ENCODE results near the gene AMZ1. TPM values are rescaled to one million over a fixed set of nuclear protein-coding genes. Genes with fewer than 3 reads are reported as not detected.
"Not testable (repeated sequence)": the region's sequence is repeated elsewhere in the genome, so short reads cannot be mapped to it uniquely, and the experiment has no call there.

AMZ1 gene
- polyA plus RNA-seq, 5 donors: 0.28 to 0.64 (median 0.38) TPM

DNA sequence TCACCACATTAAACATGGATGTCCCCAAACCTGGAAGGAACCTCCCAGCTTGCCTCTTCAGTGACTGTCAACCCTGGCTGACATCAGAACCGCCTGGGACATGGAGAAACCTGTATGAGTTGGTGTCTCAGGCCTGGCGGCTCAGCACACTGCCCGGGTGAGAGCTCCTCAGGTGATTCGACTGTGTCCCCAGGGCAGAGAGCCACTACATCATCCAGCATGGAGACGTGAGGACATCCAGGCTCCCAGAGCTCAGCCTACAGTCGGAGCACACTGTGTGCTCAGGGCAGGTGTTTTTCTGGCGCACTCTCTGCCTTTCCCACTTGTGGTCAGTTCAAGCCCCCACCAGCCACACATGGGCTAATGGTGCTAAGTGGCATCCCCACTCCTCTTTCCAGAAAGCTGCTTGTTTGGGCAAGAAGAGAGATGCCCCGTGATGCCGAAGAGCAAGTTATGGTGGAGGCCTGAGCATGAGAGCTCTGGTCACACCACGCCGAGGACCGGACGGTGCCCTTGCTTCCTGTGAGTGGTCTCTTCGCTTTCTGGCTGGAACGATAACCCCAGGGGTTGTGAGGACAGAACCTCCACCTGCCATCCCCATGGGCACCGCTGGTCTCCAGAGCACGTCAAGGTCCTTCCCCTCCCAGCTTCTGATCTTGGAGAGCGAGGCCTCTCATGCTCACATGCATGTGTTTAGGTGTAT, 38.5 kb downstream of the AMZ1 start:
- DNase-seq: no peak

DNA sequence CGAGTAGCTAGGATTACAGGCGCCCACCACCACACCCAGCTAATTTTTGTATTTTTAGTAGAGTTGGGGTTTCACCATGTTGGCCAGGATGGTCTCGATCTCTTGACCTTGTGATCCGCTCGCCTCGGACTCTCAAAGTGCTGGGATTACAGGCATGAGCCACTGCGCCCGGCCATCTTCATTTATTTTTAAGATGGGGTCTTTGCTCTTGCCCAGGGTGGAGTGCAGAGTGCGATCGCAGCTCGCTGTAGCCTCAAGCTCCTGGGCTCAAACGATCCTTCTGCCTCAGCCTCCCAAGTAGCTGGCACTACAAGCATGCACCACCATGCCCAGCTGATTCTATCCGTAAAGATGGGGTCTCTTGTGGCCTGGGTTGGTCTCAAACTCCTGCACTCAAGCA, 39.2 kb downstream of the AMZ1 start:
- DNase-seq: not testable (repeated sequence)

DNA sequence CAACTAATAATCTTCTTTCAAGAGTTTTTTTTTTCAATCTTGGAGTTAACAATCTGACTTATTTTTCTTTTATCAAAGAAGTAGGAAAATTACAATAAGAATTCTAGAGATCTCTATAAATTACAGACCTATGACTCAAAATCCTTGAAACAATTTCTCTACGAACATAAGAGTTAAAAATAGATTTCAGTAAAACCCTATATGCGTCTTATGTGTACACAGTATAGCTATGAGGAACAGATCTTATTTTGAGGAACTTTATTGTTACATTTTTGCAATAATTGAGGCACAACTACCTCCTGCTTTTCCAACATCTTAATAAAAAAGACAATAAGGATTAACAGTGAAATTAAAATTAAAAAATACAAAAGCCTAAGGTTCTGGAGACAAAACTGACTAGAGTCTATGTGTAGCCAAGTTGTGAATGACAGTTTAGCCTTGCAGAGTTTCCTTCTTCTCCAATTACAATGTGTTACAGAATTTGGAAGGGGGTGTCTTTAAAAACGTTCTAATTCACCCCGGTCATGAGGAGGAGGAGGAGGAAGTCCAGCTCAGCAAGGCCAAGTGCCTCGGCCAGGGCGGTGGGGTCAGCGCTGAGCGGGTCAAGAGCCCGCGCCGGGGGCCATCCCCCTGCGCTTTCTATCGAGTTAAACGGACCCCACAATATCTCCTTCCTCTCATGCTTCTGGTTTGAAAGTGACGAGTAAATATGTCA, 40.5 kb downstream of the AMZ1 start:
- DNase-seq: no peak

DNA sequence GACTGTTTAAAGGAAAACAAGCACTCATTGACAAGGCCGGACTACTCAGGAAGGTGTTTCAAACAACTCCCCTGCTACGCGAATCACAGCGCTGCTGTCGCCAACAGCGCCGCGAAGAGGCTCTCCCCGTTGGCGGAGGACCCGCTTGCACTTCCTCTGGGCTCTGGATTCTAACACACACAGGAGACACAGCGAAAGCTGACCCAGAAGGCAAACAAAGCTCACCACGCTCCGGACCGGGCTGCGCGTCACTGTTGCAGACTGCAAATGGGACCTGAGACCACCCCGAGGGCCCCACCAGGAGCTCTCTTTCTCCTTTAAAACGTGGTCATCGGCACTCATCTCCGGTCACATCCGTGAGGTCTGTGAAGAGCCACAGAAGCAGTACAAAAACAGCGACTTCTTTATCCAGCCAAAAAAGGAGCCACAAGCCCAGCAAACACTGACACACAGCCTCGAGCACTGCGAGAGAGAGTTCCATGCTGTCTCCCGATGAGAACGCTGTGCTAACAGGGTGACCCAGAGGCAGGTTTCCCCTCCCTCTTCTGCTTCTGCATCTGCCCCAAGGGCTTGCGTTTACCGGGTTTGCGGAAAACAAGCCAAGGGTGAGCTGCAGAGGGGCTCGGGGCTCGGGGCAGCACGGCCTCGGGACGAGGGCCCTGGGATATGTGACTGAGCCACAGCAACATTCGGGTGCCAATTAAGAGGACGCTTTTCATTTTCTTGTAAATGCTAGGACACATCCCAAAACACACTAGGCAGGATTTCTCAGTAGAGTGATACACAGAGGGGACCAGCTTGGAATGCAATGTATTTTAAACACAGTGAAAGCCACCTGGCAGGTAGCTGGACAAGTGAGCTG, 41.3 kb downstream of the AMZ1 start:
- DNase-seq: no peak

DNA sequence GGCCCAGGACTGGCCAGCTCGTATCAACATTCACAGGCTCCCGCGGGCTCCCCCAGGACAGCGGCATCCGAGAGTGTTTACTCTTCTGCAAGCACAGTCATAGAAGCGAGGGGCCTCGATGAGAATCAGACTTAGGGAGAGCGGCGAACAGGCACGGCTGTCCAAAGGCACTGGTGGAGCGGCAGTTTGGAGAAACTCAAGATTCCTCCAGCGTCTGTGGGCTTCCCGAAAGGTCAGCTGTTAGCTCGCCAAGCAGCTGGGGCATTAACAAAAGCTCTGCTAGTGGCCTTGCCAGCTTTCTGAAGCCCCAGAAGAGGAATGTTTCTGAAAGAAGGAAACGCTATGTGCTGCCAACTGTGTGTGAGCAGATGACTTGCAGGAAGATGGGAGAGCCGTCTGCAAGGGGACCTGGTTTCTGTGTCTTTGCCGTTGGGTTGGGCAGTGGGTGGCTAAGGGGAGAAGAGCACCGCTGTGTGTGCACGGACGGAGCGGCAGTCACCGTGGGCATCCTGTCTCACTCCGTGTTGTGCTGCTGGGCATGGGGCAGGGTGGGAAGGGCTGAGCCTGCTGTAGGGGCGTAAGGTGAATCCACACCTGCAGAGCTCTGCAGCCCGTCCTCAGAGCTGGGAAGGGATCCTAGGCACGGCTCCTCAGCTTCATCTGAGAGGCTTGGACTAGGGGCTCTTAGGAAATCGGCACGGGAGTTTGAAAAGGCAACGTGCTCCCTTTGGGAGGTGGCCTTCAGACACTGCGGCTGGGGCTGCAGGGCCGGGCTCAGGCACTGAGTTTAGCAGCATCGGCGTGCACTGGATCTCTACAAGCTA, 42.1 kb downstream of the AMZ1 start:
- no peak for DNase-seq

DNA sequence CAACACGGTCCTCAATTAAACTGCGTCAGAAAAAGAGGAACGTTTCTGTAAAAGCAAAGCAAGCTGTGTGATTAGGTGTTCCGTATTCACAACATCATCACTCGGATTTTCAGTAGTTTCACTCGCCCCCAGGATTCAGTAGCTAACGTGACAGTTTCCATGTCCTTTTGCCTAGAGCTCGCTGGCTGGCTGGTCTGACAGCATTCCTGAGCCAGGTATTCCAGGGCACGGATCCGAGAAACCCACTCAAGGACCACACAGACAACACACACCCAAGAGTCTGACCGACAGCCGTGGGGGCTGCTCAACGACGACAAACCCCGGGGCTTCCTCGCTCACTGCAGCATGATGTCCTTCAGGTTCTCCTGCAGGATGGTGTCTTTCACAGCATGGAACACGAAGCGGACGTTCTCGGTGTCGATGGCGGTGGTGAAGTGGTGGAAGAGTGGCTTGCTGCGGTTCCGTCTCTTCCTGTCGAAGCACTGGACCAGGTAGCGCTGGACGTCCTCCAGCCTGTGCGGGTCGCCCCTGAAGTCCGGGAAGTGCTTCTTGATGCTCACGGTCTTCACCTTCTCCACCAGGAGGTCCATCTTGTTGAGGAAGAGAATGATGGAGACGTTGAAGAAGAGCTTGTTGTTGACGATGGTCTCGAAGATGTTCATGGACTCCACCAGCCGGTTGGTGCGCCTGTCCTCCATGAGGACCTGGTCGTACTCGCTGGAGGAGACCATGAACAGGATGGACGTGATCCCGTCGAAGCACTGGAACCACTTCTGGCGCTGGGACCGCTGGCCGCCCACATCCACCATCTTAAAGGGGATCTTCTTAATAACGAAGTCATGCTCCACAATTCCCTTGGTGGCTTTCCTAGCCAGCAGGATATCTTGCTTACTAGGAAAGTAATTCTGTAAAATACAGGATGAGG, 43.1 kb downstream of the AMZ1 start:
- DNase-seq: no peak

DNA sequence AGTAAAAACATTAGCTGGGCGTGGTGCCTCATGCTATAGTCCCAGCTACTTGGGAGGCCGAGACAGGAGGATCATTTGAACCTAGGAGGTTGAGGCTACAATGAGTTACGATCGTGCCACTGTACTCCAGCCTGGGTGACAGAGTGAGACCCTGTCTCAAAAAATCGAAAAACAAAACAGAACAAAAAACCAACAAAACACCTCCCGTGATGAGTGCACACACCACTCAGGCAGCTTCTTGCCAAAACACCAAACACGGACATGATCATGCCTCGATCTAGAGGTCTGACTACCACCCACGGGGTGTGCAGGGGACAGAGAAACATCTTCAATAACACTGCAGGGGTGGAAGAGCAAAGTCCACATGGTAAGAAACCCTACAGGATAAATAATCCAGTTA, 44.4 kb downstream of the AMZ1 start:
- no peak for DNase-seq

DNA sequence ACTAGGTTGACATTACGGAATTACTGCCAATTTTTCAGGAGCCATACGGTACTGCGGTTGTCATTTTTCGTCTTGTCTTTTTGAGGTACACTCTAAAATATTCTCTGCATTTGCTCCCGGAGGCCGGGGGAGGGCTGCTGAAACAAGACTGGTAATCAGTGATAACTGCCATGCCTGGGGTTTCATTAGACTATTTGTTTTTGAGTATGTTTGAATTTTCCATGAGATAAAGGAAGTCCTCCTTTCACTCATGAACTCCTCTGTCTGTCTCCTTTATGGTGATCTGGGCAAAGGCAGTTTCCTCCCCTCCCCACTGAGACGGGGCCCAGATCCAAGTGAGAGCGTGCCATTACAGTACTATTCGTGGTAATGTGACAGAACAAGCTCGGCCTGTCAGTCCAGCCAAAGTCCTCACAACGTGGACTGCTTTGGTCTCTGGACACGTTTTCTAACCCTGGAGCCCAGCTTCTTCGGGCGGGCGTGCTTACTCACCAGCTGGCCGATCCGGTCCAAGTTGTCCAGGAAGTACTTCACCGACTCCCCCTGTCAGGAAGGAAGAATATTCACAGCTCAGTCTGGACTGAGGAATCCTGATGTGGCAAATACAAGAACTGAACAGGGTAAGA, 45.1 kb downstream of the AMZ1 start:
- DNase-seq: no peak

DNA sequence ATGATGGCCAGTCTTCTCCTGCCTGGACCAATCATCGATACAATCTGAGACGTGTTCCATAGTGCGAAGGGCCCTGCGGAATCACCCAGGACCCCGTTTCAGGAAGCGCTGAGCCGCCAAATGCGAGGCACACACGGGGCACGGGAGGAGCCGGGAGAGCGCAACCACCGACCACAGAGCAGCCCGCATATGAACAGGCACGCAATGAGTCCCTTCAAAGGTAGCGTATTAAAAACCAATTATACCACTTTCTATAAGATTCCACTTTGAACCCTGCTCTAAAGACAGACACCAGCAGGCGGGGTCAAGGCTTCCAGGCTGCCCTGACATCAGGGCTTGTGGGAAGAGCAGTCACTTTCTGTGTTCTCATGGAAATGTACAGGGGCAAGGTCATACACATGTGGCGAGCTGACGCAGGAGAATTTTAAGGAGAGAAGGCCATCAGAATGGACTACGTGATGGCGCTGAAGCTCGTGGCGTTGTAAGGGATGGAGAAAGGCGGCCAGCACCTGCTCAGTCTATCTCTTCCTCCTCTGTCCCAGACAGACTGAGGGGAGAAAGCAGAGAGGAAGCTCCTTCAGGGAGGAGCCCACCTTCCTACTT, 46.2 kb downstream of the AMZ1 start:
- DNase-seq: no peak

DNA sequence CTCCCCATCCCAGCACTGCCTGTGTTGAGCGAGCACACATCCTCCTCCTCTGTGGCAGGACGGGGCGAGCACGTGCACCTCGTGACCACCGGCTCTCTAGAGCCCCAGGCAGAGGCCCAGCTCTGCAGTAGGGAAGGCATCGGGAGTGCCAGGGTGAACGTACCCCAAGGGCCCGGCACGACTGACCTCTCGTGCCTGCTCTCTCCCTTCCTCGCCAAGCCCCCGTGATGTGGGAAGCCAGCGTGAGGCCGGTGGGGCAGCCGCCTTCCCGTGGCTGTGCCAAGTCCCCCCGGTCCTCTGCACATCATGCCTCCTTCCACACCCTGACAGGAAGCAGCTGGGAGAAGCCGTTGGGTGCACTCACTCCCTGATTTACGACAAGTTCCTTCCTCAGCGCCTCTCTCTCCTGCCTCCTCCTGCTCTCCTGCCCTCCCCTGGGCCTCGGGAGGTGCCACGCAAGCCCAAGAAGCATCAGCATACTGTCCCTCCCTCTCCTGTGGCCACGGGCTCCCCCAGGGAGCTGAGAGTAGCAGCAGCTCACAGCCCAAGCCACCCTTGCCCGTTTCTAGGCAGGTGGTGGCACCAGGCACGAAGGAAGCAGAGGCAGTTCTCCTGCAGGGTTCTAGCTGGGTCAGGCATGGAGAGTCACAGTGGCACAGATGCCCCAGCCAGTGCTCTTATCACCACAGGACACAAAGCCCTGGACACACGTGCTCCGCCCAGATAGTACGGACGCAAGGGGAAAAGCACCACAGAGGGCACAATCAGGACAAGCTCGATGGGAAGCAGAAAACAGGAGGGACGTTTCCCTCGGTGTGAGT, 47.0 kb downstream of the AMZ1 start:
- no peak for DNase-seq

DNA sequence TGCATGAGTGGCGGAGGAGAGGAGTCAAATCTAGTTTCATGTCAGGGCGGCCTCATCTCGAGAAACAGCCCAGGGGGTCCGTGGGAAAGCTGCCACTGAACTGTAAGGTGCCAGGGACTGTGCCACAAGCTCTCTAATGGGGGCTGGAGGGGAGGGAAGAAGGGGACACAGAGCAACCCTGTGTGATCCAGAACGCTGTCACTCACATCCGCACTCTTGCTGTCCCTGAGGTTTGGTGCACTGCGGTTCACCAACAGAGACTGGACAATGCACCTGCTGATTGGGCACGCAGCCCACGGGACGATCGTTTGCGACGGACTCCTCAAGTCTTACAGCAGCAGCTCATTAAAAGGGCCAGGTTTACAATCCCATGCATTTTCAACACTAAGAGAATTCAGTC, 47.7 kb downstream of the AMZ1 start:
- DNase-seq: no peak

DNA sequence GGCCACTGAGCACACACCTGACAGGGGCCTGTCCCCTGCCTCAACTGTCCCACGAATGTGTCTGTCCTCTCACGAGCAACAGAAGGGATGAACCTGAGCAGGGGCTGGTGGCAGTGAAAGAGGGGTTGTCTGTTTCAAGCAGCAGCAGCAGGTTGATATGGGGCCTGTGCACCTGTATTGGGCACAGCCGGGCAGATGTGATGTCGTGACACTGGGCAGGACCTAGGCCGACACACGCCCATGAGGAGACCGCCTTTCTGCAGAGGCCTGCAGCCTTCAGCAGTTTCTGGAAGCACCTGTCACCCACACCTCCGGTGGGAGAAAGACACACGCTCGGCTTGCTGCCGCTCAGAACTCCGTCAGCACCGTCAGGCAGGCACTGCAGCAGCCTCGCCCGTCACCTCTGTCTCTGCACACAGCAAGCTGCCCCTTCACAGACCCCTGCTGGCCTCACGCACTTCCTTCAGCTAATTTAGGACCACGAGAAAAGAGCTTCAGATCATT, 48.5 kb downstream of the AMZ1 start:
- DNase-seq: no peak

DNA sequence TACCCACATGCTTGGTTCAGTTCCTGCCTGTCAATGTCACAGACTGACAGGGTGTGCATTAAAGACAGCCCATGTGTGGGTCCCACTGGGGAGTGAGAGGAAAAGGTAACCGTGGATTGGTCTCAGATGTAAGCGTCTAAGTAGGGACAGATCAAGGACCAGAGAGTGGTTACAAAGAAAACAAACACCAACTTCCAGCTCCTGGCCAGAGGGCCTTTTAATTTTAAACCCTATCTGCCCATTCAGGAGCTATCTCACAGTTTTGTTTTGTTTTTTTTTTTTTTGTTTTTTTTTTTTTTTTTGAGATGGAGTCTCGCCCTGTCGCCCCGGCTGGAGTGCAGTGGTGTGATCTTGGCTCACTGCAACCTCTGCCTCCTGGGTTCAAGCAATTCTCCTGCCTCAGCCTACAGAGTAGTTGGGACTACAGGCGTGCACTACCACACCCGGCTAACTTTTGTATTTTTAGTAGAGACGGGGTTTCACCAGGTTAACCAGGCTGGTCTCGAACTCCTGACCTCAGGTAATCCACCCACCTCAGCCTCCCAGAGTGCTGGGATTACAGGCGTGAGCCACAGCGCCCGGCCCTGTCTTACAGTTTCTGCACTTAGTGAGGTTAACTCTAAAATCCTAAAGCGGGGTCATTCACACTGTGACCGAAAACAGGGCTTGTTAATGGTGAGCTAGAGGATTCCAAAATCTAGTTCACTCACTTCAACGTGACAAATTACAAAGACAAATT, 49.2 kb downstream of the AMZ1 start:
- DNase-seq: not testable (repeated sequence)

DNA sequence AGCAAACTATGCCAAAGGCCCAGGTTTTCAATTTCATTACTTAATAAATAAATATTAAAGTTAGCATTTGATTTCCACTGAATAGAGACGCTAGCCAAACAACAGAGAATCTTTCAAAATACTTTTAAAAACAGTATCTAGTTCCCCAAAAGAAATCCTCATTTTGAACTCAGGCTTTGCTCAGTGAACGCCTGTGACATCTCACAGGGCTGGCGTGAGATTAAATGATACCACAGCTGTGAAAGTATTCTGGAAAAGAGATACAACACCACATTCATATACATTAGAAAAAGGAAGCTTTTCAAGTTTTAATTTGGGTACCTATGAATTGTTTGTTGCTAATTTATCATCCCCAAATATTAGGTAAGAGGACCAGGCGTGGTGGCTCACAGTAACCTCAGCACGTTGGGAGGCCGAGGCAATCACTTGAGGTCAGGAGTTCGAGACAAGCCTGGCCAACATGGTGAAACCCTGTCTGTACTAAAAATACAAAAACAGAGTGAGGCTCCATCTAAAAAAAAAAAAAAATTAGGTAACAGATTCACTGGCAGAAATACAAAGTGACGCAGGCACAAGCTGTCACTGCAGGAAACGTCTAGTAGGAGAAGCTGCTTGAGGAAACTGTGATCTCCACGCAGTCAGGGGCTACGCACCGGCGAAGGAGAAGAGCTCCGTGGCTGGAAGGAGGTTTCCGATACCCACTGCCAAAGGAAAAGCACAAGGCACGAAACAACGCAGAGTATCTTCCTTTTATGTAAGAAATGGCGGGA, 50.0 kb downstream of the AMZ1 start:
- DNase-seq: no peak

DNA sequence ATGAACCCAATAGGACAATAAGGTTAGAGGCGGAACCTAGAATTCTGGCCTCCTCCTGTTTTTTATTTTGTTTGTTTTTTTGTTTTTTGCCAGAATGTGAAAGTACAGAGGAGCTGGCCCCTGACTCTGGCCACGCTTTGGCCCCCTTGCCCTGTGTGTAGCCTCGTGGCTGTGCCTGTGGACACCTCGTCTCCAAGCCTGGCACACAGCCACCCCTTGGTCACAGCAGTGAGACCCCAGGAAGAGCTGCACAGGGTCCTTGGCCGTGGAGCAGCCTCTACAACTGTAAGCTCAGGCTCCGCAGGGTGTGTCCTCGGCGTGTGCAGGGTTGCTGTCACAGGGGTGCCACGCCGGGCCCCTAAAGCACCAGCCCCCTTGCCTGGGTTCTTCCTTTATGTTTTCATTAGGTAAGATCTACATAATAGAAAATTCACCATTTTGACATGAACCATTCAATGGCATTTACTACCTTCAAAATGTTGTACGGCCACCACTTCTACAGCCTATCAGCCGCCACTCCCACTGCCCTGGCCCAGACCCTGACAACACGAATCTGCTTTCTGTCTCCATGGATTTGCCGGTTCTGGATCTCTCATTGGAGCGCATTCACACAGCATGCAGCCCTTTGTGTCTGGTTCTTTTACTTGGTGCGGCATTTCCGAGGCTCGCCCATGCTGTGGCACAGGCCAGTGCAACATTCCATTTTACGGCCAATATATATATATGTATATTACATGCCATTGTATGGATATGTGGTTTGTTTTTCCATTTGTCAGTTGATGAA, 51.0 kb downstream of the AMZ1 start:
- no peak for DNase-seq

DNA sequence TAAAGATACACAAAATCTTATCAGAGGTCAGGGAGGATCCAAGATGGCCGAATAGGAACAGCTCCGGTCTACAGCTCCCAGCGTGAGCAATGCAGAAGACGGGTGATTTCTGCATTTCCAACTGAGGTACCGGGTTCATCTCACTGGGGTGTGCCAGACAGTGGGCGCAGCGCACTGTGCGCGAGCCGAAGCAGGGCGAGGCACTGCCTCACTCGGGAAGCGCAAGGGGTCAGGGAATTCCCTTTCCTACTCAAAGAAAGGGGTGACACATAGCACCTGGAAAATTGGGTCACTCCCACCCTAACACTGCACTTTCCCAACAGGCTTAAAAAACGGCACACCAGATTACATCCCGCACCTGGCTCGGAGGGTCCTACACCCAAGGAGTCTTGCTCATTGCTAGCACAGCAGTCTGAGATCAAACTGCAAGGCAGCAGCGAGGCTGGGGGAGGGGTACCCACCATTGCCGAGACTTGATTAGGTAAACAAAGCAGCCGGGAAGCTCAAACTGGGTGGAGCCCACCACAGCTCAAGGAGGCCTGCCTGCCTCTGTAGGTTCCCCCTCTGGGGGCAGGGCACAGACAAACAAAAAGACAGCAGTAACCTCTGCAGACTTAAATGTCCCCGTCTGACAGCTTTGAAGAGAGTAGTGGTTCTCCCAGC, 55.7 kb downstream of the AMZ1 start:
- DNase-seq: not testable (repeated sequence)

Measured in right lung (tissue), 5 donors.